SK-N-SH (cell line): ENCODE results near the gene SPATA32. TPM values are rescaled to one million over a fixed set of nuclear protein-coding genes. Genes with fewer than 3 reads are reported as not detected.

Experiments used
- ELF1 ChIP-seq: IDR thresholded peaks from 2 replicates; pipeline ENCODE4 v1.4.0; 2012
- EZH2phosphoT487 ChIP-seq: fragments of 200-600 bp; sonication (generic); IDR thresholded peaks from 2 replicates; pipeline ENCODE4 v1.6.1; 2017; ENCODE audit warnings: low read depth, mixed run types, mild to moderate bottlenecking, antibody characterized with exemption, moderate library complexity, borderline replicate concordance
- FOXJ3 ChIP-seq: sonication (generic); formaldehyde crosslinking; IDR thresholded peaks from 2 replicates; pipeline ENCODE4 v1.5.1; 2020; ENCODE audit warnings: mild to moderate bottlenecking, missing genetic modification reagents
- FOXM1 ChIP-seq: IDR thresholded peaks from 2 replicates; pipeline ENCODE4 v1.4.0; 2012; ENCODE audit warnings: low read depth, mild to moderate bottlenecking
- GATA2 ChIP-seq: sonication (generic); formaldehyde crosslinking; IDR thresholded peaks from 2 replicates; pipeline ENCODE4 v1.5.0; 2020; ENCODE audit warnings: mild to moderate bottlenecking, missing genetic modification reagents
- JUND ChIP-seq: IDR thresholded peaks from 2 replicates; pipeline ENCODE4 v1.4.0; 2012
- MEF2A ChIP-seq: IDR thresholded peaks from 2 replicates; pipeline ENCODE4 v1.4.0; 2012; ENCODE audit warnings: low read depth, borderline replicate concordance
- NFIC ChIP-seq: IDR thresholded peaks from 2 replicates; pipeline ENCODE4 v1.4.0; 2012; ENCODE audit warnings: borderline replicate concordance
- NRF1 ChIP-seq: IDR thresholded peaks from 2 replicates; pipeline ENCODE4 v1.6.1; 2012; ENCODE audit warnings: low read depth, mild to moderate bottlenecking, low read length
- PBX3 ChIP-seq: IDR thresholded peaks from 2 replicates; pipeline ENCODE4; 2012
- RAD21 ChIP-seq: IDR thresholded peaks from 2 replicates; pipeline ENCODE4 v1.6.1; 2012; ENCODE audit warnings: mild to moderate bottlenecking, low read length
- RXRA ChIP-seq: IDR thresholded peaks from 2 replicates; pipeline ENCODE4 v1.4.0; 2012; ENCODE audit warnings: low read depth, mild to moderate bottlenecking, borderline replicate concordance
- SIN3A ChIP-seq: IDR thresholded peaks from 2 replicates; pipeline ENCODE4 v1.6.1; 2012; ENCODE audit warnings: low read depth, mild to moderate bottlenecking, low read length, moderate library complexity, borderline replicate concordance
- TAF1 ChIP-seq: IDR thresholded peaks from 2 replicates; pipeline ENCODE4 v1.6.1; 2012; ENCODE audit warnings: low read depth, mild to moderate bottlenecking, low read length, moderate library complexity, borderline replicate concordance
- TCF12 ChIP-seq: IDR thresholded peaks from 2 replicates; pipeline ENCODE4 v1.4.0; 2012
- TEAD4 ChIP-seq: IDR thresholded peaks from 2 replicates; pipeline ENCODE4 v1.4.0; 2012; ENCODE audit warnings: mild to moderate bottlenecking, borderline replicate concordance; ENCODE audit not compliant: insufficient read depth
- USF2 ChIP-seq: fragments of 150-350 bp; IDR thresholded peaks from 2 replicates; pipeline ENCODE4 v1.6.1; 2017; ENCODE audit warnings: antibody characterized with exemption, low read length, low read depth, borderline replicate concordance
- polyA plus RNA-seq, 3 experiments: library from polyadenylated mRNA; depleted of rRNA; stranded (reverse); fragments of >200 nt; gene quantifications; 2 replicates each; pipeline ENCODE4 v1.2.3, GENCODE V29; 2012
- TF ChIP-seq, protein P1 (sequence below): fragments of 150-350 bp; IDR thresholded peaks from 2 replicates; pipeline ENCODE4 v1.6.1; 2016; ENCODE audit warnings: mild to moderate bottlenecking, low read depth, low read length
- TF ChIP-seq, protein P2 (sequence below): IDR thresholded peaks from 2 replicates; pipeline ENCODE4 v1.4.0; 2012; ENCODE audit warnings: low read depth
- TF ChIP-seq, protein P3 (sequence below): fragments of 200-600 bp; sonication (generic); IDR thresholded peaks from 2 replicates; pipeline ENCODE4 v1.6.1; 2017; ENCODE audit warnings: antibody characterized with exemption, mild to moderate bottlenecking, moderate library complexity

The SPATA32 gene
- polyA plus RNA-seq, 1 of the 3 experiments (the other 2 are of a cell fraction), result not detected

- peak; percentile 15; the same call in 1 of the 2 replicates for TF ChIP-seq RAD21
- TF ChIP-seq TEAD4, result peak; percentile 90
- TF ChIP-seq USF2, result no peak
- no peak for TF ChIP-seq TAF1
- TF ChIP-seq, protein P1, sequence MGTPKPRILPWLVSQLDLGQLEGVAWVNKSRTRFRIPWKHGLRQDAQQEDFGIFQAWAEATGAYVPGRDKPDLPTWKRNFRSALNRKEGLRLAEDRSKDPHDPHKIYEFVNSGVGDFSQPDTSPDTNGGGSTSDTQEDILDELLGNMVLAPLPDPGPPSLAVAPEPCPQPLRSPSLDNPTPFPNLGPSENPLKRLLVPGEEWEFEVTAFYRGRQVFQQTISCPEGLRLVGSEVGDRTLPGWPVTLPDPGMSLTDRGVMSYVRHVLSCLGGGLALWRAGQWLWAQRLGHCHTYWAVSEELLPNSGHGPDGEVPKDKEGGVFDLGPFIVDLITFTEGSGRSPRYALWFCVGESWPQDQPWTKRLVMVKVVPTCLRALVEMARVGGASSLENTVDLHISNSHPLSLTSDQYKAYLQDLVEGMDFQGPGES, result no peak
- no peak for TF ChIP-seq EZH2phosphoT487
- TF ChIP-seq, protein P2, sequence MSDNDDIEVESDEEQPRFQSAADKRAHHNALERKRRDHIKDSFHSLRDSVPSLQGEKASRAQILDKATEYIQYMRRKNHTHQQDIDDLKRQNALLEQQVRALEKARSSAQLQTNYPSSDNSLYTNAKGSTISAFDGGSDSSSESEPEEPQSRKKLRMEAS, result peak; percentile 38; the same call in 1 of the 2 replicates
- TF ChIP-seq FOXJ3, result peak; percentile 76; the same call in 1 of the 2 replicates
- peak; percentile 93 for TF ChIP-seq RXRA
- no peak for TF ChIP-seq NRF1
- TF ChIP-seq PBX3, result peak; percentile 91
- TF ChIP-seq GATA2 (CRISPR knock-in tag), result peak; percentile 83
- no peak for TF ChIP-seq SIN3A
- no peak for TF ChIP-seq ELF1
- no peak for TF ChIP-seq FOXM1
- peak; percentile 90 for TF ChIP-seq JUND
- TF ChIP-seq NFIC, result peak; percentile 99
- TF ChIP-seq, protein P3, sequence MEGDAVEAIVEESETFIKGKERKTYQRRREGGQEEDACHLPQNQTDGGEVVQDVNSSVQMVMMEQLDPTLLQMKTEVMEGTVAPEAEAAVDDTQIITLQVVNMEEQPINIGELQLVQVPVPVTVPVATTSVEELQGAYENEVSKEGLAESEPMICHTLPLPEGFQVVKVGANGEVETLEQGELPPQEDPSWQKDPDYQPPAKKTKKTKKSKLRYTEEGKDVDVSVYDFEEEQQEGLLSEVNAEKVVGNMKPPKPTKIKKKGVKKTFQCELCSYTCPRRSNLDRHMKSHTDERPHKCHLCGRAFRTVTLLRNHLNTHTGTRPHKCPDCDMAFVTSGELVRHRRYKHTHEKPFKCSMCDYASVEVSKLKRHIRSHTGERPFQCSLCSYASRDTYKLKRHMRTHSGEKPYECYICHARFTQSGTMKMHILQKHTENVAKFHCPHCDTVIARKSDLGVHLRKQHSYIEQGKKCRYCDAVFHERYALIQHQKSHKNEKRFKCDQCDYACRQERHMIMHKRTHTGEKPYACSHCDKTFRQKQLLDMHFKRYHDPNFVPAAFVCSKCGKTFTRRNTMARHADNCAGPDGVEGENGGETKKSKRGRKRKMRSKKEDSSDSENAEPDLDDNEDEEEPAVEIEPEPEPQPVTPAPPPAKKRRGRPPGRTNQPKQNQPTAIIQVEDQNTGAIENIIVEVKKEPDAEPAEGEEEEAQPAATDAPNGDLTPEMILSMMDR, result no peak
- TF ChIP-seq MEF2A, result peak; percentile 67; the same call in 1 of the 2 replicates
- TF ChIP-seq TCF12, result peak; percentile 96
Observed at GRCh38 chr17:45294506-45294905, 32.6 kb upstream of the SPATA32 start (continued).
